ENCODE data around the gene TRIM47. TPM values are rescaled to one million over a fixed set of nuclear protein-coding genes. Genes with fewer than 3 reads are reported as not detected.

The TRIM47 gene
- total RNA-seq, 1 donor from 2014 or later, result 27.5 TPM

- peaks cover 14% of the 10 kb centered on the region for H3K36me3 ChIP-seq
- intact Hi-C loops (cut with micrococcal nuclease), result no loop called here
- no peaks in the 10 kb centered on the region for H3K27me3 ChIP-seq (ENCODE audit: low read depth)
- H3K4me1 ChIP-seq, result no peaks in the 10 kb centered on the region
- H3K4me3 ChIP-seq, result no peak overlapping the region
- TF ChIP-seq, protein P1, sequence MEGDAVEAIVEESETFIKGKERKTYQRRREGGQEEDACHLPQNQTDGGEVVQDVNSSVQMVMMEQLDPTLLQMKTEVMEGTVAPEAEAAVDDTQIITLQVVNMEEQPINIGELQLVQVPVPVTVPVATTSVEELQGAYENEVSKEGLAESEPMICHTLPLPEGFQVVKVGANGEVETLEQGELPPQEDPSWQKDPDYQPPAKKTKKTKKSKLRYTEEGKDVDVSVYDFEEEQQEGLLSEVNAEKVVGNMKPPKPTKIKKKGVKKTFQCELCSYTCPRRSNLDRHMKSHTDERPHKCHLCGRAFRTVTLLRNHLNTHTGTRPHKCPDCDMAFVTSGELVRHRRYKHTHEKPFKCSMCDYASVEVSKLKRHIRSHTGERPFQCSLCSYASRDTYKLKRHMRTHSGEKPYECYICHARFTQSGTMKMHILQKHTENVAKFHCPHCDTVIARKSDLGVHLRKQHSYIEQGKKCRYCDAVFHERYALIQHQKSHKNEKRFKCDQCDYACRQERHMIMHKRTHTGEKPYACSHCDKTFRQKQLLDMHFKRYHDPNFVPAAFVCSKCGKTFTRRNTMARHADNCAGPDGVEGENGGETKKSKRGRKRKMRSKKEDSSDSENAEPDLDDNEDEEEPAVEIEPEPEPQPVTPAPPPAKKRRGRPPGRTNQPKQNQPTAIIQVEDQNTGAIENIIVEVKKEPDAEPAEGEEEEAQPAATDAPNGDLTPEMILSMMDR (IDR thresholded peaks at IDR 0.05; ENCODE audit: borderline replicate concordance), result no peak
- no peaks in the 10 kb centered on the region for H3K9me3 ChIP-seq (replicated peaks)
- H3K27ac ChIP-seq (replicated peaks), result no peak overlapping the region
- DNase-seq, result no peak
Measured at GRCh38 chr17:75885431-75885830, 7.0 kb upstream of the TRIM47 start.

DNA sequence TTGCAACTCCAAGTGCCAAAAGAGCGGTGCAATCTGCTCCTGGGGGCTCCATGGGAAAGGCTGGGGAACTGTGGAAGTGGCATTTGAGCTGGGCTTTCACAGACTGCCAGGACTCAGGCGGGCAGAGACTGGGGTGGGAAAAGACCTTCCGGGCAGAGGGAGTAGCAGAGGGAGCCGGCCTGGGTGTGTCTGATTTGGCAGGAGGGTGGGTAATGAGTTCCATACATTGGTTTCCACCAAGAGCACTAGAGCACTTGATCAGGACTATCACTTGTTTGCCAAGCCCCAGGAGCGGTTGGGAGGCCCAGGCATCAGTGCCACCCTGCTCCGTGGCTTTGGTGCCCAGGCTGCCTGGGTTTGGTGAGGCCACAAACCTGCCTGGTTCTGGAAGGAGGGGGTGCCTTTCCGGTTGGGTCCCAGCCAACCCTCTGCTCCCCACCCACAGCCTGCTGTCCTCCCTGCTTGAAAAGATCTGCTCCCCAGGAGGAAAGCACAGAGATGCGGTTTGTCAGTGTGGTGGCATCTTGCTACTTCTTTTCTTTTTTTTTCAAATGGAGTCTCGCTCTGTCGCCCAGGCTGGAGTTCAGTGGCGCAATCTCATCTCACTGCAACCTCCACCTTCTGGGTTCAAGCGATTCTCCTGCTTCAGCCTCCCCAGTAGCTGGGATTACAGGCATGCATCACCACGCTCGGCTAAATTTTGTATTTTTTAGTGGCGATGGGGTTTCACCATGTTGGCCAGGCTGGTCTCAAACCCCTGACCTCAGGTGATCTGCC is 3.5 kb upstream of the TRIM47 start:
- no peak for DNase-seq
- no peaks in the 10 kb centered on the region for H3K36me3 ChIP-seq
- TF ChIP-seq, protein P1 (IDR thresholded peaks at IDR 0.05; ENCODE audit: borderline replicate concordance), result no peak
- no peak overlapping the region for H3K27ac ChIP-seq (replicated peaks)
- no peaks in the 10 kb centered on the region for H3K9me3 ChIP-seq (replicated peaks)
- peaks cover 23% of the 10 kb centered on the region for H3K4me1 ChIP-seq
- intact Hi-C loops (cut with micrococcal nuclease), result no loop called here
- no peak overlapping the region for H3K4me3 ChIP-seq
- H3K27me3 ChIP-seq (ENCODE audit: low read depth), result no peaks in the 10 kb centered on the region

DNA sequence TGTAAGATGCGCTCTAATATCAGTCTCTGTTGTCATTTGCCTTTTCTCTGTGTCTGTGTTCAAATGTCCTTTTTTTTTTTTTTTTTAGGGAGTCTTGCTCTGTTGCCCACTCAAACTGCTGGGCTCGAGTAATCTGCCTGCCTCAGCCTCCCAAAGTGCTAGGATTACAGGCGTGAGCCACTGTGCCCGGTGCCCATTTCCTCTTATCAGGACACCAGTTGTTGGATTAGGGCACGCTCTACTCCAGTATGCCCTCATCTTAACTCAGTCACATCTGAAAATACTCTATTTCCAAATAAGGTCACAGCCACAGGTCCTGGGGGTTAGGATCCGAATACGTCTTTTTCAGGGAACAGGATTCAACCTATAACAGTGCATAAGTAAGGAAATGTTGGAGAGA is 1.9 kb upstream of the TRIM47 start:
- no peaks in the 10 kb centered on the region for H3K27me3 ChIP-seq (ENCODE audit: low read depth)
- no peak overlapping the region for H3K4me3 ChIP-seq
- H3K9me3 ChIP-seq (replicated peaks), result no peaks in the 10 kb centered on the region
- no peak overlapping the region for H3K27ac ChIP-seq (replicated peaks)
- peaks cover 10% of the 10 kb centered on the region for H3K36me3 ChIP-seq
- TF ChIP-seq, protein P1 (IDR thresholded peaks at IDR 0.05; ENCODE audit: borderline replicate concordance), result no peak
- DNase-seq, result no peak
- peaks cover 39% of the 10 kb centered on the region for H3K4me1 ChIP-seq
- intact Hi-C loops (cut with micrococcal nuclease), result no loop called here

- H3K27me3 ChIP-seq (ENCODE audit: low read depth), result no peaks in the 10 kb centered on the region
- H3K4me1 ChIP-seq, result peaks cover 64% of the 10 kb centered on the region
- intact Hi-C loops (cut with micrococcal nuclease), result no loop called here
- H3K36me3 ChIP-seq, result peaks cover 28% of the 10 kb centered on the region
- H3K9me3 ChIP-seq (replicated peaks), result no peaks in the 10 kb centered on the region
- H3K4me3 ChIP-seq, result peak overlapping the region; percentile 86
- TF ChIP-seq, protein P1 (IDR thresholded peaks at IDR 0.05; ENCODE audit: borderline replicate concordance), result peak; percentile 67
- peak; percentile 75 for DNase-seq
- peak overlapping the region; percentile 96 for H3K27ac ChIP-seq (replicated peaks)
Measured at GRCh38 chr17:75877752-75878173, 618 bp downstream of the TRIM47 start.

DNA sequence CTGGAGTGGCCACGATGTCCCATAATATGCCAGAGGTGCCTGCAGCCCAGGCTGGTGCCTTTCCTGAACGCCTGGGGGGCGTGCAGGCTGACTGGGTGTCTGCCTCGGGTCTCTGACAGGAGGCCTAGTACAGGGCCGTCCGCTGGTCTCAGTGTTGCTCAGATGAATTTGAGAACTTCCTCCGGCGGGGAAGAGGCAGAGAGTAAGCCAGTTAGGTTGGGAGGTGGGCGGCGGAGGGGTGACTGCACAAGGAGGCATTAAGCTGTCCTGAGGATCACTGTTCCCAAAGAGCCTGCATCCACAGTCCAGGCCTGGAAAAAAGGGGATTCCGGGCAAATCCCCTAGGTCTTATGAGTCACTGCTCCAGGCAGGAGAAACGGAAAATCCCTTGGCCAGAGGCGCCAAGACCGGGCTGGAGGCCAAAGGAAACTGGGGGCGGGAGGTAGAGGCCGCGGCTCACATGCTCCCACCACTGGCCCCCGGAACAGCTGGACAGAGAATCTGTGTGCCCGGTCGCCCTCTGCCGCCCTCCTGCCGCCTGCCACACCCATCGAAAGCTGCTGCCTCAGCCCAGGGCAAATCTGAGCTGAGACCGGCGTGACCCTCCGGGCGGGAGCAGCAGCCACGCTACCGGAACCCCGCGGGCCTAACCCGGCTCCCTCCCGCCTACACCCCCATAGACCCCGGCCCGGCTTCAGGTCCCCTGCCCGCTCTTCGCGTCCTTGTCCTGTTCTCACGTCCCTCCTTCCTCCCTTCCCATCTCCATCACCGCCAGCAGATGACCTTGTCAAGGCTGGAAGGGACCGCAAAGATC is 1.2 kb downstream of the TRIM47 start:
- Histone ChIP-seq H3K27me3 (ENCODE audit: low read depth) (no peaks in the 10 kb centered on the region), H3K4me3 (peak overlapping the region; percentile 86), H3K36me3 (peaks cover 28% of the 10 kb centered on the region), H3K4me1 (peaks cover 70% of the 10 kb centered on the region), H3K9me3 (replicated peaks) (no peaks in the 10 kb centered on the region), H3K27ac (replicated peaks) (peak overlapping the region; percentile 96)
- intact Hi-C loops (cut with micrococcal nuclease), result no loop called here
- DNase-seq, result peak; percentile 96
- TF ChIP-seq, protein P1 (IDR thresholded peaks at IDR 0.05; ENCODE audit: borderline replicate concordance), result no peak

All from left ventricle myocardium inferior (tissue), 1 donor.